CD4-positive, CD25-positive, alpha-beta regulatory T cell (primary cell): ENCODE results near the gene NCAPH2. TPM values are rescaled to one million over a fixed set of nuclear protein-coding genes. Genes with fewer than 3 reads are reported as not detected.

Experiments used
- ATAC-seq, 2 donors: fragments of 150-1000 bp; cut with Tn5 transposase; one replicate each; pipeline ENCODE4 v1.10.0; 2021; ENCODE audit warnings: low read depth in 2 of 2, moderate number of reproducible peaks in 2 of 2, moderate library complexity in 1 of 2
- DNase-seq, 3 donors: peaks; one replicate each; pipeline versions ENCODE4 v3.0.0 to v3.0.0-alpha.2; 2012 to 2022; ENCODE audit warnings: mixed read lengths in 1 of 3
- H3K27ac ChIP-seq: one replicate; pipeline ENCODE4 v1.7.0; 2013; ENCODE audit warnings: mild to moderate bottlenecking, low read length; ENCODE audit not compliant: insufficient read depth, poor library complexity, severe bottlenecking
- H3K27me3 ChIP-seq: one replicate; pipeline ENCODE4 v1.7.0; 2013; ENCODE audit warnings: low read length; ENCODE audit not compliant: control insufficient read depth, insufficient read depth
- H3K36me3 ChIP-seq: one replicate; pipeline ENCODE4 v1.7.0; 2013; ENCODE audit warnings: mild to moderate bottlenecking, low read length, moderate library complexity; ENCODE audit not compliant: control insufficient read depth, insufficient read depth
- H3K4me1 ChIP-seq: 2 replicates; pipeline ENCODE4 v1.7.0; 2013; ENCODE audit warnings: mild to moderate bottlenecking, low read length; ENCODE audit not compliant: insufficient read depth, control insufficient read depth, poor library complexity, severe bottlenecking
- H3K4me3 ChIP-seq: one replicate; pipeline ENCODE4 v1.7.0; 2013; ENCODE audit warnings: low read depth, mild to moderate bottlenecking, low read length, moderate library complexity
- H3K9me3 ChIP-seq, 2 experiments: 1 replicate in 1 of 2; 2 replicates in 1 of 2; pipeline ENCODE4 v1.7.0; 2013; ENCODE audit warnings: low read length in 2 of 2, mild to moderate bottlenecking in 1 of 2, moderate library complexity in 1 of 2; ENCODE audit not compliant: control insufficient read depth in 2 of 2
- H3K27ac Mint-ChIP-seq, 3 donors: one replicate each; pipeline ENCODE4 v1.8.0; 2020 to 2022; ENCODE audit warnings: mild to moderate bottlenecking in 3 of 3, mixed read lengths in 3 of 3, moderate library complexity in 2 of 3
- H3K27me3 Mint-ChIP-seq: one replicate; pipeline ENCODE4 v1.8.0; 2022; ENCODE audit warnings: mild to moderate bottlenecking, mixed read lengths
- H3K36me3 Mint-ChIP-seq: one replicate; pipeline ENCODE4 v1.8.0; 2020; ENCODE audit warnings: mixed read lengths
- H3K4me1 Mint-ChIP-seq, 4 donors: one replicate each; pipeline ENCODE4 v1.8.0; 2020 to 2022; ENCODE audit warnings: mixed read lengths in 4 of 4, mild to moderate bottlenecking in 1 of 4
- H3K4me3 Mint-ChIP-seq, 4 donors: one replicate each; pipeline ENCODE4 v1.8.0; 2020 to 2022; ENCODE audit warnings: mild to moderate bottlenecking in 4 of 4, mixed read lengths in 4 of 4, moderate library complexity in 3 of 4
- H3K9me3 Mint-ChIP-seq, 7 donors: one replicate each; pipeline ENCODE4 v1.8.0; 2020 to 2022; ENCODE audit warnings: mixed read lengths in 7 of 7, mild to moderate bottlenecking in 3 of 7, moderate library complexity in 2 of 7
- polyA plus RNA-seq, 4 donors: library from polyadenylated mRNA; unstranded; fragments of 300-500 nt; fragmentation: Illumina TruSeq; gene quantifications; one replicate each; pipeline ENCODE4 v1.2.3, GENCODE V29; 2021
- total RNA-seq: library from RNA; stranded (reverse); gene quantifications from one replicate; pipeline ENCODE4 v1.2.3, GENCODE V29; 2022

NCAPH2 gene
- total and polyA plus RNA-seq, 5 donors from 2014 or later: 35.8 to 112 (median 41.7) TPM

DNA sequence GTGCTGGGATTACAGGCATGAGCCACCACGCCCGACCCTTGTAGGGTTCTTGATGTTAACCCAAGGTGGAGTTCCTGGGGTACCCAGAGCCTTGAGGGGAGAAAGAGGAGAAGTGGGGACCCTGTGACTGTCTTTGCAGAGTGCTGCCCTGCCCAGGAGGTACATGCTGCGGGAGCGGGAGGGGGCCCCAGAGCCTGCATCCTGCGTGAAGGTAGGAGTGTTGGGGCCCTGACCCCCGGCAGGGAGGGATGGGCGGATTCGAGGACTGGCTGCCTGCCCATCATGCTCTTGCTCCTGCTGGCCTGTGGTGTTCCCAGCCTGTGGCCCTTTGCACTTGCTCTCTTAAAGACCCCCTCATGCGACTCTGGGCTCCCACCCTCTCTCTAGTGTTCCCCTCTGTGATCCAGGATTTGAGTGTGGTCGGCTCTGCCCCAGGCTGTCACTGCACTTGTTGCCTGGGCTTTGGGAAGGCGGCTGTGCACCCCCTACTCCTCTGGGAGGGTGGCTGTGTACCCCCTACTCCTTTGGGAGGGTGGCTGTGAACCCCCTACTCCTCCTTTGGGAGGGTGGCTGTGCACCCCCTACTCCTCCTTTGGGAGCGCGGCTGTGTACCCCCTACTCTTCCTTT lies 12.9 kb downstream of the NCAPH2 start:
- Histone ChIP-seq H3K4me1 (peaks cover 13% of the 10 kb centered on the region), H3K36me3 (peaks cover 50% of the 10 kb centered on the region), H3K4me3 (no peak overlapping the region), H3K9me3 (no peaks in the 10 kb centered on the region), H3K27ac (no peak overlapping the region), H3K27me3 (no peaks in the 10 kb centered on the region)
- Mint-ChIP-seq H3K36me3 (peaks cover 6% of the 10 kb centered on the region), H3K9me3 (no peaks in the 10 kb centered on the region), H3K27me3 (no peaks in the 10 kb centered on the region), H3K4me1 (peaks cover 0 to 11% (median 6%) of the 10 kb centered on the region in 4 donors), H3K4me3 (no peak overlapping the region), H3K27ac (no peak overlapping the region)
- ATAC-seq: no peak
- no peak for DNase-seq

DNA sequence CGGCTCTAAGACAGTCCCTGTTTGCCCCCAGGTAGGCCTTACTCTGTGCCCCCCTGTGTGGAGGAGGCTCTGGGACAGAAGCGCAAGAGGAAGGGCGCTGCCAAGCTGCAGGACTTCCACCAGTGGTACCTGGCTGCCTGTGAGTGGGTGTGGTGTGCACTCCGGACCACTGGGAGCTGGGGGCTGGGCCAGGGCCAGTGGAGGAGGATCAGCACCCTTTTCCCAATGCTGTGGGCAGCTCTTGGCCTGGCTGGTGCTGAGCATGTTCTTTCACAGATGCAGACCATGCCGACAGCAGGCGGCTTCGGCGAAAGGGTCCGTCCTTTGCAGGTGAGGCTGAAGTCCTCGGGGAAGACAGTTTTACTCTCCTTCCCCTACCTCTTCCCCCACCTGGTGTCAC lies 13.7 kb downstream of the NCAPH2 start:
- no peaks in the 10 kb centered on the region for H3K27me3 ChIP-seq
- Mint-ChIP-seq H3K4me1 (peaks cover 0 to 10% (median 7%) of the 10 kb centered on the region in 4 donors), H3K27ac (no peak overlapping the region), H3K27me3 (no peaks in the 10 kb centered on the region), H3K4me3 (peak overlapping the region in 1 of 4 donors; percentile 76), H3K9me3 (no peaks in the 10 kb centered on the region), H3K36me3 (peaks cover 6% of the 10 kb centered on the region)
- no peak overlapping the region for H3K27ac ChIP-seq
- H3K4me1 ChIP-seq: peaks cover 18% of the 10 kb centered on the region
- peaks cover 44% of the 10 kb centered on the region for H3K36me3 ChIP-seq
- DNase-seq (no peak), ATAC-seq (no peak)
- no peak overlapping the region for H3K4me3 ChIP-seq
- H3K9me3 ChIP-seq: no peaks in the 10 kb centered on the region

DNA sequence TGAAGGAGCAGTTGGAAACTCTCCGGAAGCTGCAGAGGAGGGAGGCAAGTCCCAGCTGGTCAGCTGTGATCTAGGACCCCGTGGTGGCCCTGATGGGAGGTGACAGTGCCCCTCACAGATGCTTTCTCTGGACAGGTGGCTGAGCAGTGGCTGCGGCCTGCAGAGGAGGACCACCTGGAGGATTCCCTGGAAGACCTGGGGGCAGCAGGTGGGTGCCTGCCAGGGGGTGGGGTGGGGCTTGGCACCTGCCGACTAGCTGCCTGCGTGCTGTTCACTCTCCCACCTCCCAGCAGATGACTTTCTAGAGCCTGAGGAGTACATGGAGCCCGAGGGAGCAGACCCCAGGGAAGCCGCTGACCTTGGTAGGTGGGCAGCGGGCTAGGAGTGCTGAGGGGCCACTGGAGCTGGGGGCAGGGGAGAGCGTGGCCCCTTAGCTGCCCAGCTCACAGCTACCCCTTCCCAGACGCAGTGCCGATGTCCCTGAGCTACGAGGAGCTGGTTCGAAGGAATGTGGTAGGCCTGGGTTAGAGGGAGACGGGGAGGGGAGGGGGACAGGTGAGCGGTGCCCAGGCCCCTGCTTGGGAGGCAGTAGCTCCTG lies 14.3 kb downstream of the NCAPH2 start:
- no peak overlapping the region for H3K27ac Mint-ChIP-seq
- H3K4me1 Mint-ChIP-seq: peaks cover 0 to 16% (median 10%) of the 10 kb centered on the region in 4 donors
- peaks cover 39% of the 10 kb centered on the region for H3K36me3 ChIP-seq
- DNase-seq: no peak
- ATAC-seq: no peak
- peak overlapping the region in 1 of 4 donors; percentile 76 for H3K4me3 Mint-ChIP-seq
- H3K27me3 ChIP-seq: no peaks in the 10 kb centered on the region
- H3K9me3 ChIP-seq: no peaks in the 10 kb centered on the region
- no peak overlapping the region for H3K27ac ChIP-seq
- no peaks in the 10 kb centered on the region for H3K9me3 Mint-ChIP-seq
- H3K27me3 Mint-ChIP-seq: no peaks in the 10 kb centered on the region
- H3K4me3 ChIP-seq: no peak overlapping the region
- peaks cover 6% of the 10 kb centered on the region for H3K36me3 Mint-ChIP-seq
- peaks cover 24% of the 10 kb centered on the region for H3K4me1 ChIP-seq

DNA sequence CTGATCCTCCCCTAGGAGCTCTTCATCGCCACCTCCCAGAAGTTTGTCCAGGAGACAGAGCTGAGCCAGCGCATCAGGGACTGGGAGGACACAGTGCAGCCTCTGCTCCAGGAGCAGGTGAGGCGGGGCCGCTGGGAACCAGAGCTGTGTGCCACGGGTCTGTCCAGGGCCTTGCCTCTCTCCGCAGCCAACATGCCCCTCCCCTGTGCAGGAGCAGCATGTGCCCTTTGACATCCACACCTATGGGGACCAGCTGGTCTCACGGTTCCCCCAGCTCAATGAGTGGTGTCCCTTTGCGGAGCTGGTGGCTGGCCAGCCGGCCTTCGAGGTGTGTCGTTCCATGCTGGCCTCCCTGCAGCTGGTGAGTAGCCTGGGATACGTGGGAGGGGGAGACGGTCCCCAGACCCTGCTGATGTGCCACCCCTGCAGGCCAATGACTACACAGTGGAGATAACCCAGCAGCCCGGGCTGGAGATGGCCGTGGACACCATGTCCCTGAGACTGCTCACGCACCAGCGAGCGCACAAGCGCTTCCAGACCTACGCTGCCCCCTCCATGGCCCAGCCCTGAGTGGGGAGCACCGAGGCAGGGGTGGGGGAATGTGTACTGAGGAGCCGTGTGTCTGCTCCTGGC lies 14.9 kb downstream of the NCAPH2 start:
- Mint-ChIP-seq H3K27me3 (no peaks in the 10 kb centered on the region), H3K36me3 (peaks cover 6% of the 10 kb centered on the region), H3K27ac (no peak overlapping the region), H3K4me1 (peaks cover 0 to 22% (median 13%) of the 10 kb centered on the region in 4 donors), H3K9me3 (no peaks in the 10 kb centered on the region), H3K4me3 (peak overlapping the region in 3 of 4 donors; percentile 41 to 87 (median 63))
- H3K9me3 ChIP-seq: no peaks in the 10 kb centered on the region
- H3K27ac ChIP-seq: no peak overlapping the region
- H3K4me3 ChIP-seq: no peak overlapping the region
- H3K27me3 ChIP-seq: no peaks in the 10 kb centered on the region
- ATAC-seq (no peak), DNase-seq (no peak)
- peaks cover 36% of the 10 kb centered on the region for H3K36me3 ChIP-seq
- peaks cover 30% of the 10 kb centered on the region for H3K4me1 ChIP-seq

DNA sequence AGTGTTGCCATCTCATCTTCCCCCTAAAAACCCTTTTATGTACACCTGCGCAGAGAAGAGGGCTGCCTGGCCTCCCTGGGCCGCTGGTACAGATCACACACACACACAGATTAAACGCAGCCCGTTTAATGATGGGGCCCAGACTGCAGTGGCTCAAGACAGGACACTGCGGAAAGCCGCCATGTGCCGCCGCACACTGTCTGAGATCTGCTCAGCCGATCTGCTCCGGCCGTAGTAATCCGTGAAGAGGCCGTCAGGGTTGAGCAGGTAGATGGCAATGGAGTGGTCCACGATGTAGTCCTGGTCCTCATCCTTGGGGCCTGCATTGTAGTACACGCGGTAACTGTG lies 15.4 kb downstream of the NCAPH2 start:
- no peak overlapping the region for H3K27ac Mint-ChIP-seq
- Histone ChIP-seq H3K9me3 (no peaks in the 10 kb centered on the region), H3K4me1 (peaks cover 32% of the 10 kb centered on the region), H3K4me3 (no peak overlapping the region), H3K27me3 (no peaks in the 10 kb centered on the region), H3K27ac (no peak overlapping the region), H3K36me3 (peaks cover 31% of the 10 kb centered on the region)
- no peak for DNase-seq
- H3K27me3 Mint-ChIP-seq: no peaks in the 10 kb centered on the region
- no peaks in the 10 kb centered on the region for H3K9me3 Mint-ChIP-seq
- peak overlapping the region; percentile 38 to 68 (median 52) for H3K4me3 Mint-ChIP-seq
- H3K4me1 Mint-ChIP-seq: peaks cover 0 to 27% (median 16%) of the 10 kb centered on the region in 4 donors
- ATAC-seq: no peak
- H3K36me3 Mint-ChIP-seq: peaks cover 6% of the 10 kb centered on the region

DNA sequence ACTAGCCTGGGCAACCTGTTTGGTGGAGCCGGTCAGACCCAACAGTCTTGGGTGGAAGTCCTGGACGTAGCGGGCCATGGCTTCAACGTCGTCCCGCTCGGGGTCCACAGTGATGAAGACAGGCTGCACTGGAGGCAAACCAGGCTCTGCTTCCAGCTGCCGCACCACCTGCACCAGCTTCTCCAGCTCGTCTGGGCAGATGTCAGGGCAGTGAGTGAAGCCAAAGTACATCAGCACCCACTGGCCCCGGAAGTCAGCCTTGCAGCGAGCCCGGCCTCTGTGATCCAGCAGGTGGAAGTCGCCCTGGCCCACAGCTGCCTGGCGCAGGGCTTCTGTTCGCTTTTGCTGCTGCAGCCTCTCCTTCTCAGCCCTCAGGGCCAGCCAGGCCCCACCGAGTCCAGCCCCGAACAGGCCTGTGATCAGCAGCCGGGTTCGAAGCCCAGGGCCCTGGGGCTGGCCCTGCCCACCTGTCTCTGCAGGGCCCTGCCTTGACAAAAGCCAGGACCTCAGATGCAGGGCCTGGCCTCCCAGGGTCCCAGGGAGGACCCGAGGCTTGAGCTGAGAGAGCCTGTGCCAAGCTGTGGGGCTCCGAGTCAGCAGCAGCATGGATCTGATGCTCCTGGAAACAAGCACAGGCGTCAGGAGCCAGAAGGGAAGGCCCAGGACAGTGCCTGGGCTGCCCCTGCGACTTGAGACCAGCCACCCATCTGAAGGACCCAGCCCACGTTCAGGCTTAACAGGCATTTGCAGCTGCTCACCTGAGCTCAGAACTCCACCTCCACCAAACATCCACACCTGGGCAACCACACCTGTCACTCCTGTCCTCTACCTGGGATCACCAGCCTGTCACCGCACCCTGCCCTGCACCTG lies 16.0 kb downstream of the NCAPH2 start:
- peaks cover 6% of the 10 kb centered on the region for H3K36me3 Mint-ChIP-seq
- no peak for ATAC-seq
- H3K4me1 Mint-ChIP-seq: peaks cover 0 to 30% (median 19%) of the 10 kb centered on the region in 4 donors

DNA sequence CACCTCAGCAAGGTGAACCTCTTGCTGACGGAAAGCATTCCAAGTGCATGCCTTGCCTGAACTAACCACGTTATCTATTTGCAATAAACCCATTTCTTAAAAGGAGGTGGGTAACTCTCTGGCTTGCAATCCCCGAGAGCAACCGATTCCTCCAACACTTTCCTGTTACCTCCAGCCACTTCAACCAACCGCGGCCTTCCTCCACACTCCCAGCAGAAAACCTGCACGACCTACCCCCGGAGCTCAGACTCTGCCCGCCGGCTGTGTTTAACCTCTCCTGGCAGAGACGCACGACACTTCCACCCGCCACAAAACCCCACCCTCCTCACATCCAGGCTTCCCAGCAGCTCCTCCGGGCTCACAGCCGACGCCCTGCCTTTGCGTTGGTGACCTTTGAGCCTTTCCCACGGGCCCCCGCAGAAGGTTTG lies 16.7 kb downstream of the NCAPH2 start:
- Mint-ChIP-seq H3K9me3 (no peaks in the 10 kb centered on the region), H3K36me3 (peaks cover 2% of the 10 kb centered on the region), H3K27ac (peak overlapping the region; percentile 86 to 94 (median 92)), H3K4me1 (peaks cover 0 to 30% (median 19%) of the 10 kb centered on the region in 4 donors), H3K27me3 (no peaks in the 10 kb centered on the region), H3K4me3 (peak overlapping the region; percentile 90 to 93 (median 91))
- ATAC-seq: no peak
- Histone ChIP-seq H3K36me3 (peaks cover 20% of the 10 kb centered on the region), H3K4me3 (peak overlapping the region; percentile 65), H3K4me1 (peaks cover 44% of the 10 kb centered on the region), H3K27ac (peak overlapping the region; percentile 96), H3K27me3 (no peaks in the 10 kb centered on the region), H3K9me3 (no peaks in the 10 kb centered on the region)
- no peak for DNase-seq

More for the DNA sequence above, 16.0 kb downstream of the NCAPH2 start:
- DNase-seq: no peak
- Histone ChIP-seq H3K27me3 (no peaks in the 10 kb centered on the region), H3K27ac (peak overlapping the region; percentile 96), H3K36me3 (peaks cover 25% of the 10 kb centered on the region), H3K9me3 (no peaks in the 10 kb centered on the region), H3K4me1 (peaks cover 37% of the 10 kb centered on the region), H3K4me3 (peak overlapping the region; percentile 65)
- H3K27ac Mint-ChIP-seq: peak overlapping the region; percentile 86 to 94 (median 92)
- H3K9me3 Mint-ChIP-seq: no peaks in the 10 kb centered on the region
- H3K27me3 Mint-ChIP-seq: no peaks in the 10 kb centered on the region
- peak overlapping the region; percentile 90 to 93 (median 91) for H3K4me3 Mint-ChIP-seq
